ENCODE data around the gene ANKRD10.

- no peak for TF ChIP-seq EZH2 (IDR thresholded peaks at IDR 0.05; ENCODE audit: low read depth, low read length, severe bottlenecking)
- TF ChIP-seq CTCF (IDR thresholded peaks at IDR 0.05; ENCODE audit: control extremely low read depth in 1 of 3, insufficient read depth in 1 of 3, low read depth in 1 of 3, low read length in 3 of 3) = no peak
- no peak for TF ChIP-seq ATF2 (IDR thresholded peaks at IDR 0.05; ENCODE audit: low read length)
- no peak for TF ChIP-seq ZNF274 (IDR thresholded peaks at IDR 0.05; ENCODE audit: borderline replicate concordance, extremely low read depth, low read length)
- TF ChIP-seq GABPA (IDR thresholded peaks at IDR 0.05; ENCODE audit: borderline replicate concordance, insufficient read depth, low read length) = no peak
- no peak for TF ChIP-seq CREB1 (IDR thresholded peaks at IDR 0.05)
- no peak for TF ChIP-seq CTBP2 (IDR thresholded peaks at IDR 0.05; ENCODE audit: borderline replicate concordance, insufficient read depth, insufficient read length, low read length)
- no peak for TF ChIP-seq SUZ12 (IDR thresholded peaks at IDR 0.05; ENCODE audit: low read length)
- no peak for TF ChIP-seq EP300 (IDR thresholded peaks at IDR 0.05; ENCODE audit: borderline replicate concordance in 1 of 2, low read depth in 2 of 2, low read length in 2 of 2)
- TF ChIP-seq SP1 (IDR thresholded peaks at IDR 0.05; ENCODE audit: low read depth, low read length) = no peak
- TF ChIP-seq KDM1A (IDR thresholded peaks at IDR 0.05; ENCODE audit: borderline replicate concordance, low read length) = no peak
Observed at GRCh38 chr13:110890279-110891165, 24.3 kb downstream of the ANKRD10 start.

Data from H1 (cell line).